ENCODE measurements around the gene ZNF888.
A peak's percentile ranks its signal among the peaks of the same experiment; 100 is the strongest.
"Not testable (repeated sequence)": the region's sequence is repeated elsewhere in the genome, so short reads cannot be mapped to it uniquely, and the experiment has no call there.

ZNF888 gene

DNA sequence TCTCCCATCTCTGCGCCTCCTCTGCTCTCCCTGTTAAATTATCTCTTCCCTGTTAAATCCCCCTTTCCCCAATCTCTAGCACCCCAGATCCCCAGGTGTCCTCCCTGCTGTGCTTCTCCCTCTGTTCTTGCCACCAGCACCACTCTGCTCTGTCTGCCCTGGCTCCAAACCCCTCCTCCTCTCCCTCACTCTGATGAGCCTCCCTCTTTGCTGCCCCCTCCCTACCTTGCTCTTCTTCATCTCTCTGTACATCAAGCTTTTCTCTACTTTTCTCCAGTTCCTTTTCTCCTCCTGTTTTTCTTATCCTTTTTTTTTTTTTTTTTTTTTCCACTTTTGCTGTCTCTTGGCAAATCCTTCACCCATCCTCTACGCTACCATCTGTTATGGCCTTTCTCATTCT, 18.3 kb upstream of the ZNF888 start:
- DNase-seq (ENCODE audit: low read depth): not testable (repeated sequence)

DNA sequence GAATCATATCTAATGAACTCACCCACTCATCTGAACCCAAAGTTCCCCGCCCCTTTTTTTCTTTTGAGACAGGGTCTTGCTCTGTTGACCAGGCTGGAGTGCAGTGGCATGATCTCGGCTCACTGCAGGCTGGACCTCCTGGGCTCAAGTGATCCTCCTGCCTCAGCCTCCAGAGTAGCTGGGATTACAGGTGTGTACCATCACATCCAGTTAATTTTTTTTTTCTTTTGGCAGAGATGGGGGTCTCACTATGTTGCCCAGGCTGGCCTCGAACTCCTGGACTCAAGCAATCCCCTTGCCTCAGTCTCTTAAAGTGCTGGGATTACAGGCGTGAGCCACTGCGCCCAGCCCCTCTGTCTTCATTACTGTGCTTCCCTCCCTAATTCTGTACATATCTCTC, 17.7 kb upstream of the ZNF888 start:
- not testable (repeated sequence) for DNase-seq (ENCODE audit: low read depth)

- DNase-seq (ENCODE audit: low read depth): no peak
Measured at GRCh38 chr19:52938761-52939160, 15.5 kb upstream of the ZNF888 start.

- no peak for DNase-seq (ENCODE audit: low read depth)
Measured at GRCh38 chr19:52936954-52937325, 13.7 kb upstream of the ZNF888 start.

DNA sequence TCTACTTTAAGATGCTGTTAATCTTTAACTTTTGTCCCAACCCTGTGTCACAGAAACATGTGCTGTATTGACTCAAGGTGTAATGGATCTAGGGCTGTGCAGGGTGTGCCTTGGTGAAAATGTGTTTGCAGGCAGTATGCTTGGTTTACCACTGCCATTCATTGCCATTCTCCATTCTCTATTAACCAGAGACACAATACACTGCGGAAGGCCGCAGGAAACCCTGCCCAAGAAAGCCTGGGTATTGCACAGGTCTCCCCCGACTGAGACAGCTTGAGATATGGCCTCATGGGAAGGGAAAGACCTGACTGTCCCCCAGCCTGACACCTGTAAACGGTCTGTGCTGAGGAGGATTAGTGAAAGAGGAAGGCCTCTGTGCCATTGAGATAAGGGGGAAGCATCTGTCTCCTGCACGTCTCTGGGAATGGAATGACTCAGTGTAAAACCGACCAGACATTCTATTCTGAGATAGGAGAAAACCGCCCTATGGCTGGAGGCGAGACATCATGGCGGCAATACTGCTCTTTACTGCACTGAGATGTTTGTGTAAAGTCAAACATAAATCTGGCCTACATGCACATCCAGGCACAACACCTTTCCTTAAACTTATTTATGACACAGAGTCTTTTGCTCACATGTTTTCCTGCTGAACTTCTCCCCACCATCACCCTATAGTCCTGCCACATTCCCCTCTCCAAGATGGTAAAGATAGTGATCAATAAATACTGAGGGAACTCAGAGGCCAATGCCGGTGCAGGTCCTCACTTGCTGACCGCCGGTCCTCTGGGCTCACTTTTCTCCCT, 13.1 kb upstream of the ZNF888 start:
- DNase-seq (ENCODE audit: low read depth): no peak

DNA sequence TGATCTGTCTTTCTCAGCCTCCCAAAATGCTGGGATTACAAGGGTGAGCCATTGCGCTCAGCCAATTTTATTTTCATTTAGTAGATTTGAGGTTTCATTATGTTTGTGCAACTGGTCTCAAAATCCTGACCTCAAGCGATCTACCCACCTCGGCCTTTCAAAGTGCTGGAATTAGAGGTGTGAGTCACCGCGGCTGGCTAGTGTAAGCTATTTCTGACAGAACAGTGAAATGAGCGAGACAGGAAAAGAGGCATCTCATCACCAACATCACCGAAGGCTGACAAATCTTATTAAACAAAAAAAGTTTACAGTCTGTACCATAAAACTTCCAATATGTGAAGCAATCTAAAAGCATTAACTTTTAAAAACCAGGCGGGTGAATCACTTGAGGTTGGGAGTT, 12.2 kb upstream of the ZNF888 start:
- no peak for DNase-seq (ENCODE audit: low read depth)

DNA sequence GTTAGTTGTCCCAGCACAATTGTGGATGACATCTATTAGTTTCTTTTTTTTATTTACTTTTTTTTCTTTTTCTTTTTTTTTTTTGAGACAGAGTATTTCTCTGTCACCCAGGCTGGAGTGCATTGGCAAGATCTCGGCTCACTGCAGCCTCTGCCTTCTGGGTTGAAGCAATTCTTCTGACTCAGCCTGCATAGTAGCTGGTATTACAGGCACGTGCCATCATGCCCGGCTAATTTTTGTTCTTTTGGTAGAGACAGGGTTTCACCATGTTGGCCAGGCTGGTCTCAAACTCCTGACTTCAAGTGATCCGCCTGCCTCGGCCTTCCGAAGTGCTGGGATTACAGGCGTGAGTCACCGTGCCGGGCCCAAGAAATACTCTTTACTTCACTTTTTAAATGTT, 1.4 kb upstream of the ZNF888 start:
- DNase-seq (ENCODE audit: low read depth): not testable (repeated sequence)

DNA sequence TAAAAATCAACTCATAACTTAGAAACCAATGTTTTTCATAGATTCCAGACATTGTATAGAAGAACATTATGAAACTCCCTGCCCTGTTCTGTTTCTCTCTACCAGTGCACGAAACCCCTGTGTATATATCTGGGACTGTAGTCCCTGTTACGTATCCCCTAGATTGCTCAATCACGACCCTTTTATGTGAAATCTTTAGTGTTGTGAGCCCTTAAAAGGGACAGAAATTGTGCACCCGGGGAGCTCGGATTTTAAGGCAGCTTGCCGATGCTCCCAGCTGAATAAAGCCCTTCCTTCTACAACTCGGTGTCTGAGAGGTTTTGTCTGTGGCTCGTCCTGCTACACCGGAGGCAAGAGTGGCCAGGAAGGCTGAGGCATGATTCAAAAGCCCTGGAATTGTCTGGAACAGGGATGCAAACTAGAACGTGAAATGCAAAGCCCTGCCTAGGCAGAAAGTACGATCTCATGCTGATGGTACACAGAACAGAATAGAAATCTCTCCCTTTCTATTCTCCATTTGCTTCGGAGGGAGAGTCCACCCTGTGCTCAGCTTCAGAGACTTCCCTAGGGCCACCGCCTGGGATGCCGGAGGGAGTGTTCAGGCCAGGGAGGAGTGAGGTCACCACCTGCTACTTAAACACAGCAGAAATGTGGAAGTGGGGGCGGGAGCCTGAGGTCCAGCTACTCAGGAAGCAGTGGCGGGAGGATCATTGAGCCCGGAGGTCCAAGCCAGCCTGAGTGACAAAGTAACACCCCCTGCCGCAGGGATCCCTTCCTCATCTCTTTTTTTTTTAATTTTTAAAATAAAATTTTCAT, 758 bp upstream of the ZNF888 start:
- no peak for DNase-seq (ENCODE audit: low read depth)

- no peak for DNase-seq (ENCODE audit: low read depth)
Measured at GRCh38 chr19:52917531-52917930, 5.7 kb downstream of the ZNF888 start.

DNA sequence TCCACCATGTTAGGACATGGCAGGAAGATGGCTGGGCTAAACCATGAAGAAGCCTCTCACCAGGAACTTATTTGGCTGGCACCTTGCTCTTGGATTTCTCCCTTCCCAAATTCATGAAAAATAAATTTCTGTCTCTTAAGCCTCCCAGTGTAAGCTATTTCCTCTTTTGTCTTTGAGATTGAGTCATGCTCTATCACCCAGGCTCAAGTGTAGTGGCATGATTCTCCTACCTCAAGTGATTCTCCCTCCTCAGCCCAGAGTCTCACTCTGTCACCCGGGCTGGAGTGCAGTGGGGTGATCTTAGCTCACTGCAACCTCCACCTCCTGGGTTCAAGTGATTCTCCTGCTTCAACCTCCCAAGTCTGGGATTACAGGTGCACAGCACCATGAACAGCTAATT, 12.6 kb downstream of the ZNF888 start:
- no peak for DNase-seq (ENCODE audit: low read depth)

- DNase-seq (ENCODE audit: low read depth): not testable (repeated sequence)
Measured at GRCh38 chr19:52904052-52904780, 19.0 kb downstream of the ZNF888 start.

GRCh38 chr19:52901842-52902241, 21.4 kb downstream of the ZNF888 start:
- DNase-seq (ENCODE audit: low read depth): no peak

GRCh38 chr19:52898596-52898995, 24.6 kb downstream of the ZNF888 start:
- DNase-seq (ENCODE audit: low read depth): not testable (repeated sequence)

DNA sequence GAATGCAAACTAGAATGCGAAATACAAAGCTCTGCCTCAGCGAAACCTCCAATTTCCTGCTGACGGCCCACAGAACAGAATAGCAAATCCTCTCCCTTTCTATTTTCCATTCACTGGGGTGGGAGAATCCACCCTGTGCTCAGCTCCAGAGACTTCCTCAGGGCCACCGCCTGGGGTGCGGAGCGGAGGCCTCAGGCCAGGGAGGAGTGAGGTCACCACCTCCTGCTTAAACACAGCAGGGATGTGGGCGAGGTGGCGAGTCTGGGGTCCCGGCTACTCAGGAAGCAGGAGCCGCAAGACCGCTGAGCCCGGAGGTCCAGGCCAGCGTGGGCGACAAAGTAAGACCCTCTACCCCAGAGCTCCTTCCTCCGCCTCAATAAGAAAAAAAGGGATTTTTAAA, 25.1 kb downstream of the ZNF888 start:
- no peak for DNase-seq (ENCODE audit: low read depth)

DNA sequence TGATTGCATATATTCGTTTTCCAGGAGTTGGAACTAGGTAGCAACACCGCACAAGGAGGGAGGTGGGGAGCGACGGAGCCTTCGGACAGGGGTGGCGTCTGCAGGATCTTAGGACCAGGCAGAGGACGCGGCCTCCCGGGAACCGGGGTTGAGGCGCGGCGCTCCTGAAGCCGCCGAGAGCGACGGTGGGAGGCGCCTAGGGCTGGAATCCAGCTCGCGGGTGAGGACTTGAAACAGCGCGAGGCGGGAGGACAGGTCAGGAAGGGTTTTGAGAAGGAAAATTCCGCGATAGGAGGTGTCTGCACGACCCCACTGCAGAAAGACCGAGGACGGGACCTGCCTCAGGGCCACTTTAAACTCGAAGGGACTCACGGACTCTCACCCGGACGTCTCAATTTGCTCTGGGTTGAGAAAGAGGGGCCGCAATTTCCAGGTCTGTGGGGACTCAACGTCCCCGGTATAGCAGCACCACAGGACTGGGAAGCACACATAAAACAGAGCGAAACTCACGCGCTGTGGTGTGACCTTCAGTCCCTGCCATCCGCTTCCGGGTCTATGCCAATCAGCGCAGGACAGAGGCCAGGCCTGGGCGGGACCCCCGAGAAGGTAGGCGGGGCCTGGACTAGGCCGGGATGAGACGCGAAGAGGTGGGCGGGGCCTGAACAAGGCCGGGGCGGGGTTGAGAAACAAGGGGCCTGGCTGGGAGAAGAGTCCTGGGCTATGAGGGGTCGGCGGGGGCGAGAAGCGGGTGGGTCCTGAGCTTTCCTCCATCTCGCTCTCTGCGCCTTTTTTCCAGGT, 25.9 kb downstream of the ZNF888 start, which contains the start of gene ZNF320:
ZNF320 (minus strand) TSS at position 498 of the 798 bp plus-strand sequence. CDS start 7,380 bp downstream, outside the sequence.
- DNase-seq (ENCODE audit: low read depth): peak; percentile 60

GRCh38 chr19:52896431-52897137, 26.6 kb downstream of the ZNF888 start:
- no peak for DNase-seq (ENCODE audit: low read depth)

GRCh38 chr19:52891336-52891735, 31.9 kb downstream of the ZNF888 start:
- DNase-seq (ENCODE audit: low read depth): no peak

- no peak for DNase-seq (ENCODE audit: low read depth)
Measured at GRCh38 chr19:52889931-52890330, 33.3 kb downstream of the ZNF888 start.

DNA sequence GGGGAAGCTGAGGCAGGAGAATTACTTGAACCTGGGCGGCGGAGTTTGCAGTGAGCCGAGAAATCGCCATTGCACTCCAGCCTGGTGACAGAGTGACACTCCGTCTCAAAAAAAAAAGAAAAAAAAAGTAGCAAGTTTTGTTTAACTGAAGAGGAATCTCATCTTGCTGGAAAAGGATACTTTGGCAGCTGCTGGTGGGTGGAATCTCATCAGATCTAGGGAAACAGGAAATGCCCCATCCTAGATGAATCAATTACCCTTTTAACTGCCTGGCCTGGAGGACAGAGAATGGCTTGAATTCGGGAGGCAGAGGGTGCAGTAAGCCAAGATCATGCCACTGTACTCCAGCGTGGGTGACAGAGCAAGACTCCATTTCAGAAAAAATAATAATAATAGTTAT, 34.2 kb downstream of the ZNF888 start:
- no peak for DNase-seq (ENCODE audit: low read depth)

DNA sequence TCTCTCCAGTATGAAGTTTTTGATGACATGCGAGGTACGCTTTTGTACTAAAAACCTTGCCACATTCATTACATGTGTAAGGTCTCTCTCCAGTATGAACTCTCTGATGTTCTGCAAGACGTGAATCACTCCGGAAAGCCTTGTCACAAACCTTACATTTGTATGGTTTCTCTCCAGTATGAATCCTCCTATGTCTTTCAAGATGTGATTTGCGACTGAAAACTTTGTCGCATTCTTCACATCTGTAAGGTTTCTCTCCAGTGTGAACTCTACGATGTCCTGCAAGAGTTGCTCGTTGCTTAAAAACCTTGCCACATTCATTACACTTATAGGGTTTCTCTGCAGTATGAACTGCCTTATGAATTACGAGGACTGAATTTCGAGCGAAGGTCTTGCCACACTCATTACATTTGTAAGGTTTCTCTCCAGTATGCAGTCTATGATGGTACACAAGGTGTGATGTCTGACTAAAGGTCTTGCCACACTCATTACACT, 42.3 kb downstream of the ZNF888 start:
- no peak for DNase-seq (ENCODE audit: low read depth)

DNA sequence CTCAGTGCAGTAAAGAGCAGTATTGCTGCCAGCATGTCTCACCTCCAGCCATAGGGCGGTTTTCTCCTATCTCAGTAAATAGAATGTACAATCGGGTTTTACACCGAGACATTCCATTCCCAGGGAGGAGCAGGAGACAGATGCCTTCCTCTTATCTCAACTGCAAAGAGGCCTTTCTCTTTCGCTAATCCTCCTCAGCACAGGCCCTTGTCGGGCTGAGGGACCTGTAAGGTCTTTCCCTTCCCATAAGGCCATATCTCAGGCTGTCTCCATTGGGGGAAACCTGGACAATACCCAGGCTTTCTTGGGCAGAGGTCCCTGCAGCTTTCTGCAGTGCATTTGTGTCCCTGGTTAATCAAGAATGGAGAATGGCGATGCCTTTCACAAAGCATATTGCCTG, 50.2 kb downstream of the ZNF888 start:
- DNase-seq (ENCODE audit: low read depth): not testable (repeated sequence)

Data from GM04503 (cell line).